PC-9 (cell line): ENCODE data around the gene FGF12. TPM values are rescaled to one million over a fixed set of nuclear protein-coding genes. Genes with fewer than 3 reads are reported as not detected.

ENCODE experiments used
- BruUV-seq: library from RNA; stranded (reverse); fragments of 400-500 nt; replicated peaks from 2 replicates; lab custom pipeline; 2021; lab: Mats Ljungman, UMichigan
- CTCF ChIA-PET: fragments of 300-600 bp; sonication (Branson Sonifier 250); formaldehyde crosslinking; loops from one replicate; lab custom pipeline; 2022; ENCODE audit warnings: antibody characterized with exemption; lab: Charles Lee
- POLR2A ChIA-PET: fragments of 300-600 bp; sonication (Branson Sonifier 250); formaldehyde crosslinking; loops from one replicate; lab custom pipeline; 2022; ENCODE audit warnings: antibody characterized with exemption; ENCODE audit not compliant: unreplicated experiment; lab: Charles Lee
- DNase-seq, 2 experiments: peaks; one replicate each; pipeline versions ENCODE4 v3.0.0 to v3.0.0-alpha.2; 2015 to 2022; ENCODE audit warnings: mixed read lengths in 1 of 2
- H2AFZ ChIP-seq: fragments of 200-600 bp; sonication (generic); 2 replicates; pipeline ENCODE4 v1.8.1; 2017; ENCODE audit warnings: antibody characterized with exemption
- H3F3A ChIP-seq: fragments of 200-600 bp; sonication (generic); 2 replicates; pipeline ENCODE4 v1.8.1; 2017; ENCODE audit warnings: antibody characterized with exemption, mild to moderate bottlenecking, low read depth; ENCODE audit not compliant: insufficient read depth
- H3K27ac ChIP-seq: fragments of 200-600 bp; sonication (generic); 2 replicates; pipeline ENCODE4 v1.6.1; 2016; ENCODE audit warnings: mixed run types
- H3K27me3 ChIP-seq: fragments of 200-600 bp; sonication (generic); 2 replicates; pipeline ENCODE4 v1.6.1; 2016; ENCODE audit warnings: low read depth, mixed run types; ENCODE audit not compliant: insufficient read depth
- H3K36me3 ChIP-seq: fragments of 200-600 bp; sonication (generic); 2 replicates; pipeline ENCODE4 v1.6.1; 2016; ENCODE audit warnings: low read depth, mixed run types
- H3K4me1 ChIP-seq: fragments of 200-600 bp; sonication (generic); replicated peaks from 2 replicates; pipeline ENCODE4 v1.6.1; 2016; ENCODE audit warnings: mixed run types; ENCODE audit not compliant: insufficient read depth
- H3K4me2 ChIP-seq: fragments of 200-600 bp; sonication (generic); 2 replicates; pipeline ENCODE4 v1.6.1; 2017; ENCODE audit warnings: mixed run types
- H3K4me3 ChIP-seq: fragments of 200-600 bp; sonication (generic); 2 replicates; pipeline ENCODE4 v1.6.1; 2016; ENCODE audit warnings: mixed run types
- H3K79me2 ChIP-seq: fragments of 200-600 bp; sonication (generic); 2 replicates; pipeline ENCODE4 v1.6.1; 2017; ENCODE audit warnings: low read depth, mixed run types
- H3K9me2 ChIP-seq: fragments of 200-600 bp; sonication (generic); 2 replicates; pipeline ENCODE4 v1.8.1; 2017; ENCODE audit warnings: mild to moderate bottlenecking; ENCODE audit not compliant: insufficient read depth
- H3K9me3 ChIP-seq: fragments of 200-600 bp; sonication (generic); 2 replicates; pipeline ENCODE4 v1.8.1; 2016; ENCODE audit warnings: low read depth; ENCODE audit not compliant: insufficient read depth
- H4K20me1 ChIP-seq: fragments of 200-600 bp; sonication (generic); 2 replicates; pipeline ENCODE4 v1.8.1; 2017; ENCODE audit not compliant: insufficient read depth
- EZH2 ChIP-seq: fragments of 200-600 bp; sonication (generic); IDR thresholded peaks from 2 replicates; pipeline ENCODE4 v1.8.0; 2017; ENCODE audit warnings: antibody characterized with exemption, low read depth
- intact Hi-C: fragments of 100-400 bp; cut with micrococcal nuclease; formaldehyde crosslinking; loops from one replicate; pipeline ENCODE4 v1.10.0; 2022; ENCODE audit not compliant: unreplicated experiment
- total RNA-seq: library from RNA; stranded (reverse); gene quantifications from 2 replicates; pipeline ENCODE4 v1.2.3, GENCODE V29; 2021
- TF ChIP-seq, protein P1 (sequence below): fragments of 200-600 bp; sonication (generic); conservative IDR thresholded peaks from 2 replicates; pipeline ENCODE4 v1.6.1; 2017; ENCODE audit warnings: mixed run types, antibody characterized with exemption, mild to moderate bottlenecking, moderate library complexity

FGF12 gene
- total RNA-seq, 1 experiment from 2014 or later, result 10.9 TPM

DNA sequence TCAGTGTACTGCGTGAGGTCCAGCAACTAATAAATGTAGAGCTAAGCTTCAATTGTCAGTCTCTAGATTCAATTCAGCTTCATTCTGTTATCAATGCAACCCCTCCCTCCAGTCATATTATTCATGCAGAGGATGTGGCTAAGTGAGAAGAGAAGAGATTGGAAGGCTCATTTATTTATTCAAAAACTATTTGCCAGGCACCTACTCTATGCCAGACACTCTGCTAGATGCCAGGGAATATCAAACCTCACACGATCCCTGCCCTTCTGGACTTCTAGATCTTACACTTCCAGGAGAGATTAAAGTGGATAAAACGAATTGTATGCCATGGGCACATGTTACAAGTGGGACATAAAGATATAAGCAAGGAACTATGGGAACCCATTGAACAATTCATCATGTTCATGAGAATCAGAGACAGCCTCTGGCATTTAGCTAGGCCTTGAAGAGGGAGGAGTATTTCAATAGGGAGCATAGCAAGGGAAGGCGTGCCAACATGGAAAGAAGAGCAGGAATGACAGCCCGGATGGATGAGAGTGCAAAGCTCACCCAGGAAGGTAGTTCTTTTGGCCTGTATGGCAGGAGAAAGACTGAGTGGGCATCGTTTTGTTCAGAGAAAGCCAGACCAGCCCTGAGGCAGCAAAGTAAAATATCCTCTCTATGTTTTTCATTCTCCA, 75.4 kb downstream of the FGF12 start:
- CTCF ChIA-PET, result no interaction called here
- POLR2A ChIA-PET, result no interaction called here
- intact Hi-C loops, result no loop called here

DNA sequence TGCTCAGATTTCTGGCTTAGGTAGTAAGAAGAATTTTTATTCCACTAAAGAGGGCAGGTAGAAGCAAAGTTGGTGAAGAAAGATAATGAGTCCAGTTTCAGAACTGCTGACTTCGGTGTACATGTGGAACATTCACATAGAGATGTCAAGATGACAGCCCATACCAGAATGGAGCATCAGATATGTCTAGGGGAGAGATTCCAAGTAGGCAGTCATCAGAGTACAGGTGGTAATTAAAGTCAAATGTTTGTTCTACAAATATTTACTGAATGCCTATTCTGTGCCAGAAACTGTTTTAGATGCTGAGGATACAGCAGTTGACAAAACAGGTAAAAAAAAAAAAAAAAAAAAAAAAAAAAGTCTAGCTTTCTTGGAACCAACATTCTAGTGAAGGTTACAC, 81.9 kb downstream of the FGF12 start:
- no peak for TF ChIP-seq EZH2
- TF ChIP-seq, protein P1, sequence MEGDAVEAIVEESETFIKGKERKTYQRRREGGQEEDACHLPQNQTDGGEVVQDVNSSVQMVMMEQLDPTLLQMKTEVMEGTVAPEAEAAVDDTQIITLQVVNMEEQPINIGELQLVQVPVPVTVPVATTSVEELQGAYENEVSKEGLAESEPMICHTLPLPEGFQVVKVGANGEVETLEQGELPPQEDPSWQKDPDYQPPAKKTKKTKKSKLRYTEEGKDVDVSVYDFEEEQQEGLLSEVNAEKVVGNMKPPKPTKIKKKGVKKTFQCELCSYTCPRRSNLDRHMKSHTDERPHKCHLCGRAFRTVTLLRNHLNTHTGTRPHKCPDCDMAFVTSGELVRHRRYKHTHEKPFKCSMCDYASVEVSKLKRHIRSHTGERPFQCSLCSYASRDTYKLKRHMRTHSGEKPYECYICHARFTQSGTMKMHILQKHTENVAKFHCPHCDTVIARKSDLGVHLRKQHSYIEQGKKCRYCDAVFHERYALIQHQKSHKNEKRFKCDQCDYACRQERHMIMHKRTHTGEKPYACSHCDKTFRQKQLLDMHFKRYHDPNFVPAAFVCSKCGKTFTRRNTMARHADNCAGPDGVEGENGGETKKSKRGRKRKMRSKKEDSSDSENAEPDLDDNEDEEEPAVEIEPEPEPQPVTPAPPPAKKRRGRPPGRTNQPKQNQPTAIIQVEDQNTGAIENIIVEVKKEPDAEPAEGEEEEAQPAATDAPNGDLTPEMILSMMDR, result no peak
- intact Hi-C loops, result no loop called here
- H3K27me3 ChIP-seq, result no peaks in the 10 kb centered on the region

More for the DNA sequence above, 75.4 kb downstream of the FGF12 start:
- no peaks in the 10 kb centered on the region for H3K9me2 ChIP-seq
- DNase-seq, result no peak
- no peaks in the 10 kb centered on the region for H4K20me1 ChIP-seq
- H3K27me3 ChIP-seq, result no peaks in the 10 kb centered on the region
- no TSS peak for BruUV-seq
- no peak for TF ChIP-seq EZH2
- TF ChIP-seq, protein P1, result no peak
- no peaks in the 10 kb centered on the region for H3F3A ChIP-seq
- no peaks in the 10 kb centered on the region for H3K79me2 ChIP-seq
- no peak overlapping the region for H3K27ac ChIP-seq
- no peaks in the 10 kb centered on the region for H3K9me3 ChIP-seq
- H3K36me3 ChIP-seq, result no peaks in the 10 kb centered on the region
- H3K4me3 ChIP-seq, result no peak overlapping the region
- H3K4me2 ChIP-seq, result no peak overlapping the region
- no peak overlapping the region for H2AFZ ChIP-seq
- H3K4me1 ChIP-seq, result no peaks in the 10 kb centered on the region

DNA sequence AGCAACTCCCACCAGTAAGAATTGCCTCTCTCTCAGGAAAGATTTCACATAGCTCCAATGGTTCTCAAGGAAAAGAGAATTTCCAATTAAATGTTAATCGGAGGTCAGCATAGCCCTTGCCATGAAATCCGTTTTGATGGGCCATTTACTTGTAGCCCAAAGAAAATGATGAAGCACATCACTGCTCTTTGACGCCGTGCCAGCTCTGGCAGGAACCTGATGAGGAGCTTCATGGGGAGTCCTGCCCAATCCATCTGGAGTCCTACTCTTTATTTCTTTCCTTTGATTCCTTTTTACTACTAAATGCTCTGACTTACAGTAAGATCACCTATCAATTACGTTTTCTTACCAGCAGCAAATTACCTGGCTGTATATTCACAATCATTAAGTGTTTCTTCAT, 84.7 kb downstream of the FGF12 start:
- CTCF ChIA-PET, result no interaction called here
- Histone ChIP-seq H3K79me2 (no peaks in the 10 kb centered on the region), H3K9me2 (no peaks in the 10 kb centered on the region), H3K9me3 (no peaks in the 10 kb centered on the region), H4K20me1 (no peaks in the 10 kb centered on the region), H3F3A (no peaks in the 10 kb centered on the region), H3K4me3 (no peak overlapping the region), H2AFZ (no peak overlapping the region), H3K4me1 (no peaks in the 10 kb centered on the region), H3K27ac (no peak overlapping the region), H3K27me3 (no peaks in the 10 kb centered on the region), H3K4me2 (no peak overlapping the region), H3K36me3 (no peaks in the 10 kb centered on the region)
- POLR2A ChIA-PET, result no interaction called here
- no peak for TF ChIP-seq EZH2
- TF ChIP-seq, protein P1, result no peak
- no peak for DNase-seq
- BruUV-seq, result no TSS peak
- intact Hi-C loops, result no loop called here

More for the DNA sequence above, 81.9 kb downstream of the FGF12 start:
- H4K20me1 ChIP-seq, result no peaks in the 10 kb centered on the region
- CTCF ChIA-PET, result no interaction called here
- DNase-seq, result no peak
- no peaks in the 10 kb centered on the region for H3K9me3 ChIP-seq
- no peaks in the 10 kb centered on the region for H3K9me2 ChIP-seq
- no peak overlapping the region for H3K27ac ChIP-seq
- H3K36me3 ChIP-seq, result no peaks in the 10 kb centered on the region
- H3K79me2 ChIP-seq, result no peaks in the 10 kb centered on the region
- no peak overlapping the region for H3K4me3 ChIP-seq
- no peaks in the 10 kb centered on the region for H3K4me1 ChIP-seq
- no peak overlapping the region for H3K4me2 ChIP-seq
- H3F3A ChIP-seq, result no peaks in the 10 kb centered on the region
- no TSS peak for BruUV-seq
- H2AFZ ChIP-seq, result no peak overlapping the region
- POLR2A ChIA-PET, result interaction anchor here (0.7 kb wide), 1 partner anchor 16 kb away, joined by 3 read pairs; no protein-coding TSS in a partner anchor
